Adrenal gland (tissue), 5 donors: ENCODE results near the gene GOLGA5.

Experiments used
- POLR2A ChIP-seq, 2 donors: fragments of 450-650 bp; IDR thresholded peaks; one replicate each; pipeline ENCODE4 v1.6.1; 2017; ENCODE audit warnings: antibody characterized with exemption in 2 of 2, mild to moderate bottlenecking in 2 of 2, moderate library complexity in 1 of 2
- TF ChIP-seq, protein P1 (sequence below), 6 experiments: fragments of 450-650 bp in 4 of 6; fragments of 200-600 bp in 2 of 6; sonication (generic) in 1 of 6; IDR thresholded peaks; 1 replicate in 5 of 6; 2 replicates in 1 of 6; pipeline versions ENCODE4 v1.5.1 to v1.8.0; 2016 to 2021; ENCODE audit warnings: antibody characterized with exemption in 6 of 6, mild to moderate bottlenecking in 2 of 6, moderate library complexity in 1 of 6
- donor health status: DM: no; HTN: no; CAD: no.

DNA sequence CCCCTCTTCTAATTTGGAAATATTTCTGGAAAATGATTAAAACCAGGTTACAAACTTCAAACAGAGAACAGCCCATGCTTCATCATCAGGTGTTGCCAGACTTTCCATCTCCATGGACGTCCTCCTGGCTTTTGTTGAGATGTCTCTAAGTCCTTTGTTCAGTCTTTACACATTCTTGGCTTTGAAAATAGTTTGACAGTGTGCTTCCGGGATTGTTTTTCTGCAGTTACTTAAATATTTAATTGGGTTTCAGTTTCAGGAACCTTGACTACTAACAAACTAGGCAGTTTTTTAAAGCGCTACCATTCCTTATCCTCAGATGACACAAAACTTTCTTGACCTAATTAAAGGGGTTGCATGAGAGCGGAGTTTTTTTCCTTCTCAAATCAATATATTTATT lies 47.8 kb downstream of the GOLGA5 start:
- TF ChIP-seq, protein P1, sequence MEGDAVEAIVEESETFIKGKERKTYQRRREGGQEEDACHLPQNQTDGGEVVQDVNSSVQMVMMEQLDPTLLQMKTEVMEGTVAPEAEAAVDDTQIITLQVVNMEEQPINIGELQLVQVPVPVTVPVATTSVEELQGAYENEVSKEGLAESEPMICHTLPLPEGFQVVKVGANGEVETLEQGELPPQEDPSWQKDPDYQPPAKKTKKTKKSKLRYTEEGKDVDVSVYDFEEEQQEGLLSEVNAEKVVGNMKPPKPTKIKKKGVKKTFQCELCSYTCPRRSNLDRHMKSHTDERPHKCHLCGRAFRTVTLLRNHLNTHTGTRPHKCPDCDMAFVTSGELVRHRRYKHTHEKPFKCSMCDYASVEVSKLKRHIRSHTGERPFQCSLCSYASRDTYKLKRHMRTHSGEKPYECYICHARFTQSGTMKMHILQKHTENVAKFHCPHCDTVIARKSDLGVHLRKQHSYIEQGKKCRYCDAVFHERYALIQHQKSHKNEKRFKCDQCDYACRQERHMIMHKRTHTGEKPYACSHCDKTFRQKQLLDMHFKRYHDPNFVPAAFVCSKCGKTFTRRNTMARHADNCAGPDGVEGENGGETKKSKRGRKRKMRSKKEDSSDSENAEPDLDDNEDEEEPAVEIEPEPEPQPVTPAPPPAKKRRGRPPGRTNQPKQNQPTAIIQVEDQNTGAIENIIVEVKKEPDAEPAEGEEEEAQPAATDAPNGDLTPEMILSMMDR (IDR thresholded peaks at IDR 0.05): no peak
- TF ChIP-seq POLR2A (IDR thresholded peaks at IDR 0.05): no peak
